GM12892 (cell line): ENCODE results near the gene ATP8B3.

Experiments used
- POLR2A ChIP-seq: IDR thresholded peaks from 2 replicates; pipeline ENCODE4 v1.6.1; 2011; ENCODE audit warnings: low read depth, low read length, control low read depth
- POLR2AphosphoS5 ChIP-seq: IDR thresholded peaks from 2 replicates; pipeline ENCODE4 v1.6.1; 2011; ENCODE audit warnings: low read depth, low read length, control low read depth

DNA sequence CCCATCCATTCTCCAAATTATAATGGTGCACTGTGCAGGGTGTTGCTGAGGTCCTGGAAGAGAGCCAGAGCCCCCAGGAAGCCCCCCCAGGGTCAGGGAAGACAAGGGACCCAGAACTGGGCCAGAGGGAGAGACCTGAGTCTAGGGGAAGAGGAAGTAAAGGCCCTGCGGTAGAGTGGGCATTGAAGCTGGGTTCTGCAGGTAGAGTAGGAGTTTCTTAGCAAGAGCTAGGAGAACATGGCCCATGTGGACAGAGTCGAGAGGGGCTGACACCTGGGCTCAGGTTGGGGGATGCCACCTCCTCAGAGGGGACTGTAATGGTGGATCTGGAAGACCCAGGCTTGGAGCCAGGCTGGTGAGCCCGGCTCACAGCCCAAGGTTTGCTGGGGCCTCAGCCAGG is 75.8 kb downstream of the ATP8B3 start:
- no peak for TF ChIP-seq POLR2A
- no peak for TF ChIP-seq POLR2AphosphoS5
